Thyroid gland (tissue), 4 donors: ENCODE data around the gene NMNAT2. TPM values are rescaled to one million over a fixed set of nuclear protein-coding genes. Genes with fewer than 3 reads are reported as not detected.
"Not testable (repeated sequence)": the region's sequence is repeated elsewhere in the genome, so short reads cannot be mapped to it uniquely, and the experiment has no call there.

Experiments
- DNase-seq, 2 donors: peaks; one replicate each; pipeline ENCODE4 v3.0.0-alpha.2; 2019
- H3K27ac ChIP-seq, 3 donors: fragments of 200-600 bp; sonication (generic); 1 replicate in 2 of 3; 2 replicates in 1 of 3; pipeline ENCODE4 v1.5.1; 2016 to 2019; ENCODE audit warnings: mild to moderate bottlenecking in 1 of 3, moderate library complexity in 1 of 3
- H3K27me3 ChIP-seq: fragments of 200-600 bp; sonication (generic); one replicate; pipeline ENCODE4 v1.5.1; 2019
- H3K36me3 ChIP-seq, 2 donors: fragments of 200-600 bp; sonication (generic); one replicate each; pipeline ENCODE4 v1.5.1; 2016 to 2019
- H3K4me1 ChIP-seq, 2 donors: fragments of 200-600 bp; sonication (generic); one replicate each; pipeline ENCODE4 v1.5.1; 2017 to 2019
- H3K4me3 ChIP-seq, 3 donors: fragments of 200-600 bp; sonication (generic); replicated peaks in 1 of 3; 1 replicate in 2 of 3; 2 replicates in 1 of 3; pipeline ENCODE4 v1.5.1; 2016; ENCODE audit warnings: mild to moderate bottlenecking in 1 of 3
- H3K9me3 ChIP-seq: fragments of 200-600 bp; sonication (generic); one replicate; pipeline ENCODE4 v1.5.1; 2017
- POLR2A ChIP-seq, 2 donors: fragments of 450-650 bp; IDR thresholded peaks; one replicate each; pipeline ENCODE4 v1.6.1; 2017; ENCODE audit warnings: antibody characterized with exemption in 2 of 2, mild to moderate bottlenecking in 2 of 2, moderate library complexity in 1 of 2
- WGBS, 2 donors: methylation state at CpG; one replicate each; pipeline ENCODE4 v1.1.5; 2017; 5-methylcytosine and 5-hydroxymethylcytosine counted together
- intact Hi-C: fragments of 100-400 bp; cut with DNase I; formaldehyde crosslinking; loops from one replicate; pipeline ENCODE4 v1.15.1; 2023
- total RNA-seq, 4 donors: library from RNA; depleted of rRNA; stranded (reverse); fragments of >200 nt; gene quantifications; one replicate each; pipeline ENCODE4 v1.2.3, GENCODE V29; 2016
- TF ChIP-seq, protein P1 (sequence below), 6 experiments: fragments of 200-600 bp in 3 of 6; fragments of 450-650 bp in 3 of 6; sonication (generic) in 3 of 6; IDR thresholded peaks; one replicate each; pipeline ENCODE4 v1.5.1; 2016 to 2019; ENCODE audit warnings: antibody characterized with exemption in 6 of 6, mild to moderate bottlenecking in 2 of 6, inconsistent platforms in 1 of 6, moderate library complexity in 1 of 6

Gene NMNAT2
- total RNA-seq, 4 donors from 2014 or later = 7.6 to 39.5 (median 17.3) TPM

DNA sequence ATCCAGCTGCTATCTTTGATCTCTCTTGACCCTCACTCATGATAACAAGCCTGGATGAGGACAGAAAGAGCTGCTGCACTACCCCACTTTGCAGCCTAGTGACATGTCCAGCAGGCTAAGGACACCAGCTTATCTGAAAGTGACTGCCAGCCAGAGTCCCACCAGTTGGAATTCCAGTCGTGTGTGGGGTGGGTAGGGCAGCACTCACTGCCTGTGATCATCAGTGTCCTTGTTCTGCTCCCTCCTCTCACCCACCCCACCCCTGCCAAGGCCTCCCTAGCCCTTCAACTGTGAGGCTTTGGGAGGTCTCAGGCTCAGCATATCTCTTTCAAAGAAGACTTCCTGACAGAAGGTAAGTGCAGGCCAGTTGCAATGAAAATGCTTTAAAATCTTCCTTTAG, 15.5 kb upstream of the NMNAT2 start:
- H3K27me3 ChIP-seq = no peaks in the 10 kb centered on the region
- no peaks in the 10 kb centered on the region for H3K4me1 ChIP-seq
- DNase-seq = no peak
- H3K4me3 ChIP-seq = no peak overlapping the region
- intact Hi-C loops = no loop called here
- H3K36me3 ChIP-seq = no peaks in the 10 kb centered on the region
- no peak overlapping the region for H3K27ac ChIP-seq
- H3K9me3 ChIP-seq = no peaks in the 10 kb centered on the region
- WGBS, 2 donors = 0 to 33% methylated on average over 1 of the region's 1 CpG
- TF ChIP-seq POLR2A (IDR thresholded peaks at IDR 0.05) = no peak
- TF ChIP-seq, protein P1, sequence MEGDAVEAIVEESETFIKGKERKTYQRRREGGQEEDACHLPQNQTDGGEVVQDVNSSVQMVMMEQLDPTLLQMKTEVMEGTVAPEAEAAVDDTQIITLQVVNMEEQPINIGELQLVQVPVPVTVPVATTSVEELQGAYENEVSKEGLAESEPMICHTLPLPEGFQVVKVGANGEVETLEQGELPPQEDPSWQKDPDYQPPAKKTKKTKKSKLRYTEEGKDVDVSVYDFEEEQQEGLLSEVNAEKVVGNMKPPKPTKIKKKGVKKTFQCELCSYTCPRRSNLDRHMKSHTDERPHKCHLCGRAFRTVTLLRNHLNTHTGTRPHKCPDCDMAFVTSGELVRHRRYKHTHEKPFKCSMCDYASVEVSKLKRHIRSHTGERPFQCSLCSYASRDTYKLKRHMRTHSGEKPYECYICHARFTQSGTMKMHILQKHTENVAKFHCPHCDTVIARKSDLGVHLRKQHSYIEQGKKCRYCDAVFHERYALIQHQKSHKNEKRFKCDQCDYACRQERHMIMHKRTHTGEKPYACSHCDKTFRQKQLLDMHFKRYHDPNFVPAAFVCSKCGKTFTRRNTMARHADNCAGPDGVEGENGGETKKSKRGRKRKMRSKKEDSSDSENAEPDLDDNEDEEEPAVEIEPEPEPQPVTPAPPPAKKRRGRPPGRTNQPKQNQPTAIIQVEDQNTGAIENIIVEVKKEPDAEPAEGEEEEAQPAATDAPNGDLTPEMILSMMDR (IDR thresholded peaks at IDR 0.05) = no peak

DNA sequence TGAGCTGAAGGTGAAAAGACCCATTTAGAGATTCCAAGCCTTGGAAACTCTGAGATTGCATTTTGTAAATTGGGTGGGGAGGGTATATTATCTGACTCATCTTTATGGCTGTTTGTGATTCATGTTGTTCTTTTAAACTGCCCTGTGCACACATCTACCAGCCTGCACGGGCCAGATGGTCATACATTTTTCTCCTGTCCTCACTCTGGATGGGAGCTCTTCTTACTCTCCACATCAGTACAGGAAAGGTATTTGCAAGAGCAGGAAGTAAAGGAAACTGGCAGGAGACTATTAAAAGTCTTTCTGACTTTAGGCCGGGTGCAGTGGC, 14.3 kb upstream of the NMNAT2 start:
- Histone ChIP-seq H3K36me3 (no peaks in the 10 kb centered on the region), H3K4me3 (no peak overlapping the region), H3K27ac (no peak overlapping the region), H3K9me3 (no peaks in the 10 kb centered on the region), H3K4me1 (no peaks in the 10 kb centered on the region), H3K27me3 (no peaks in the 10 kb centered on the region)
- intact Hi-C loops = no loop called here
- no peak for DNase-seq
- WGBS, 2 donors = 57 to 75% methylated on average over 2 of the region's 2 CpGs
- TF ChIP-seq, protein P1 (IDR thresholded peaks at IDR 0.05) = no peak
- TF ChIP-seq POLR2A (IDR thresholded peaks at IDR 0.05) = no peak

DNA sequence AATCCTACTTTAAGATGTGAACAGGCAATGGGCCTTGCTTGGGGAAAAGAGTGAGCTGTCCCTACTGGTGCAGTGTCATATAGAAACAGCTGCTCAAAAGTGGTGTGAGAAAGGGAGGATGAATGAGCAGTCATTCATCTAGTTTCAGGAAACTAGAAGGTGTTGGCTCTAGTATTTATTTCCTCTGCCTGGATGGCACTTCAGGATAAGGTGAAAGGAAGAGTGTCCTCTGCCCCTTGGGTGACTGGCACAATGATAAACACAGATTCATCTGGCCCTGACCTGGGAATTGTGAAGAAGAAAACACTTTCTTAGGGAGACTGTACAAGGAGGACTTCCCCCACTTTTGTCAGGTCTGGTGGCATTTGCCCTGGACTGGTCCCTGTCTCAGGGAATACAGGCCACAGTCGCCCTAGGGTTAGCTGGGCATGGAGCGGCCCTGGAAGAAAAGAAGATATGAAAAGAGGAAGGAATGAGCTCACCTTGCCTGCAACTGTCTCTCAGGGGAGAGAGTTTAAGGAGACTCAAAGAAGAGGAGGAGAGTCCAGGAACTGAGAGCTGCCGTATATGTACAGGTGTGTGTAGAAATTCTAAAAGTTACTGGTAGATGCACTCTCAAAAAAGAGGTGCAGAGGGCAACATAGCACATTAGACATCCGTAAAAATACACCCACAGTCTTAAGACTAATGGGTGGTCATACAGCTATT, 13.8 kb upstream of the NMNAT2 start:
- 92 to 96% methylated on average over 4 of the region's 4 CpGs for WGBS, 2 donors
- no peaks in the 10 kb centered on the region for H3K9me3 ChIP-seq
- no peak for DNase-seq
- TF ChIP-seq, protein P1 (IDR thresholded peaks at IDR 0.05) = no peak
- TF ChIP-seq POLR2A (IDR thresholded peaks at IDR 0.05) = no peak
- H3K4me3 ChIP-seq = no peak overlapping the region
- H3K27me3 ChIP-seq = no peaks in the 10 kb centered on the region
- intact Hi-C loops = no loop called here
- no peaks in the 10 kb centered on the region for H3K4me1 ChIP-seq
- H3K36me3 ChIP-seq = no peaks in the 10 kb centered on the region
- H3K27ac ChIP-seq = no peak overlapping the region

DNA sequence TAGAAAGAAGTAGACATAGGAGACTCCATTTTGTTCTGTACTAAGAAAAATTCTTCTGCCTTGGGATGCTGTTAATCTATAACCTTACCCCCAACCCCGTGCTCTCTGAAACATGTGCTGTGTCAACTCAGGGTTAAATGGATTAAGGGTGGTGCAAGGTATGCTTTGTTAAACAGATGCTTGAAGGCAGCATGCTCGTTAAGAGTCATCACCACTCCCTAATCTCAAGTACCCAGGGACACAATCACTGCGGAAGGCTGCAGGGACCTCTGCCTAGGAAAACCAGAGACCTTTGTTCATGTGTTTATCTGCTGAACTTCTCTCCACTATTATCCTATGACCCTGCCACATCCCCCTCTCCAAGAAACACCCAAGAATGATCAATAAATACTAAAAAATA, 9.4 kb upstream of the NMNAT2 start:
- H3K4me1 ChIP-seq, intact Hi-C loops, DNase-seq, H3K36me3 ChIP-seq, H3K9me3 ChIP-seq, H3K4me3 ChIP-seq, H3K27me3 ChIP-seq, H3K27ac ChIP-seq: not testable (repeated sequence)
- WGBS, 2 donors = 15 to 40% methylated on average over 2 to 3 of the region's 3 CpGs

DNA sequence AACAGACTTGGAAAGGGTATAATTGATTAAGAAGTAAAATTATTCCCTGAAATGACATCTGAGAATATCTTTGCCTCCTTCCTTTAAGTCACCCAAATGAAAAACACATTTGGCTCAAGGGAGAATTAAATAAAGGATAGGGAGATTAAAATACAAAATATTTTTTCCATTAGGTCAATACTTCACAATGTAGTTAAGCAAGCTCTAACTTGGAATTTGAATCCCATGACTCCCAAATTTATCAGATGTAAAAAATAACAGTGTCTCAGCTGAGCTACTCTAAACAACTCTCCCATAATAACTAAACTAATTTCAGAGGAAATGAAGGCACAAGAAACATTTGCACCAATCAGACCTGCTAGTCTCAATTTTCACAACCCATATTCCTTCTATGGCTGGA, 6.5 kb upstream of the NMNAT2 start:
- H3K27me3 ChIP-seq = no peaks in the 10 kb centered on the region
- H3K36me3 ChIP-seq = no peaks in the 10 kb centered on the region
- DNase-seq = no peak
- intact Hi-C loops = no loop called here
- no peak overlapping the region for H3K4me3 ChIP-seq
- TF ChIP-seq, protein P1 (IDR thresholded peaks at IDR 0.05) = no peak
- TF ChIP-seq POLR2A (IDR thresholded peaks at IDR 0.05) = no peak
- H3K27ac ChIP-seq = no peak overlapping the region
- no peaks in the 10 kb centered on the region for H3K9me3 ChIP-seq
- no peaks in the 10 kb centered on the region for H3K4me1 ChIP-seq

DNA sequence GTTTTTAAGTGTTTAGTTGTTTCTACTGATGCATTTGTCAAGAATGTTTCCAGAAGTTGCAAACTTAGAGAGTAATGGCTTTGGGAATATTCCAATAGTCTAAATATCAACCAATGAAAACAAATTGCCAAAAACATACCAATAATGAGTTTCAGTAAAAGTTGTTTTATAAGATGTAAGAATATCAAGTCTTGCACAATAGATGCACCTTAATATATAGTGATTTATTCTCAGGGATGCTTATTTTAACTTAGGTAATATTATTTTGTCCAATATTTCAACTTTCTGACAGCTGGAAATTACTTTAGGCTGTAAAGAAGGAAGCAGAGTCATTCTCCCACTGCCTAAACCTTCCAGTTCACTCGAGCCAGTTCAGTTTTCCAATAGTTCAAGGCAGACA, 5.4 kb upstream of the NMNAT2 start:
- Histone ChIP-seq H3K27me3 (no peaks in the 10 kb centered on the region), H3K9me3 (no peaks in the 10 kb centered on the region), H3K36me3 (no peaks in the 10 kb centered on the region), H3K4me1 (no peaks in the 10 kb centered on the region), H3K27ac (no peak overlapping the region), H3K4me3 (no peak overlapping the region)
- no peak for DNase-seq
- WGBS, 2 donors = 59 to 71% methylated on average over 1 of the region's 1 CpG
- intact Hi-C loops = no loop called here
- TF ChIP-seq, protein P1 (IDR thresholded peaks at IDR 0.05) = no peak
- no peak for TF ChIP-seq POLR2A (IDR thresholded peaks at IDR 0.05)
